Endometrial microvascular endothelial cells (primary cell): Measurements from ENCODE around the gene POLR3K. TPM values are rescaled to one million over a fixed set of nuclear protein-coding genes. Genes with fewer than 3 reads are reported as not detected.

Experiments used
- in situ Hi-C: cut with HindIII; loops from 2 replicates; pipeline ENCODE4 v1.10.0; 2017; ENCODE audit warnings: low sequenced_read_pairs, low pct_unique_long_range_greater_than_20kb; ENCODE audit errors: inconsistent ontology term
- total RNA-seq: library from RNA; depleted of rRNA; stranded (reverse); fragments of >200 nt; gene quantifications from one replicate; pipeline ENCODE4 v1.2.3, GENCODE V29; 2015; ENCODE audit errors: inconsistent ontology term

Gene POLR3K
- total RNA-seq, 1 donor from 2014 or later: 7.0 TPM

DNA sequence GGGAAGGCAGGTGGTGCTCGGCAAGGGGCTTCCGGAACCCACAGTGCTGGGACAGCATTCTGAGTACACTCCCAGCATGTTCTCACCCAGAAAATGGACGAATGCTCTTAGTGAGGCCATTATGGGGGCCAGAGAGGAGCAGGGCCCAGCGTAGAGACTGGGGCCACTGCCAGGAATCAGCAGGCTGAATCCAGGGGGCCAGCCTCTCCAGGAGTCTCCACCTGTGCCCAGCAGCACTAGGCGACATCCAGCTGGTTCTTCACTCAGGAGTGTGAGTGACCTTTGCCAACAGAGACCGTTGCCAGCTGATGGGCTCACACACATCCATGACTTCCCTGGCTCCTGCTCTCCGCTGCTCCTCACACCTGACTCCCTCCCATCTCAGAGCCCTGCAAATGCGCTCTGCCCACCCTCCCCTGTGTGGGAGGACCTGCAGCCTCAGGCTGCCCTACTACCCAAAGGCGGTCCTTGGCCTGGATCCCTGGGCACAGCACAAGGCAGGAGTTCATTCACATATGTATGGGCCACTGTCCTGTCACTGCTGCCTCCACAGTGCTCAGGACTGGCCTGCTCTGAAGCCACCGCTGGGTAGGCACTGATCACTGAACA, 13.9 kb upstream of the POLR3K start:
- in situ Hi-C loops: no loop called here

DNA sequence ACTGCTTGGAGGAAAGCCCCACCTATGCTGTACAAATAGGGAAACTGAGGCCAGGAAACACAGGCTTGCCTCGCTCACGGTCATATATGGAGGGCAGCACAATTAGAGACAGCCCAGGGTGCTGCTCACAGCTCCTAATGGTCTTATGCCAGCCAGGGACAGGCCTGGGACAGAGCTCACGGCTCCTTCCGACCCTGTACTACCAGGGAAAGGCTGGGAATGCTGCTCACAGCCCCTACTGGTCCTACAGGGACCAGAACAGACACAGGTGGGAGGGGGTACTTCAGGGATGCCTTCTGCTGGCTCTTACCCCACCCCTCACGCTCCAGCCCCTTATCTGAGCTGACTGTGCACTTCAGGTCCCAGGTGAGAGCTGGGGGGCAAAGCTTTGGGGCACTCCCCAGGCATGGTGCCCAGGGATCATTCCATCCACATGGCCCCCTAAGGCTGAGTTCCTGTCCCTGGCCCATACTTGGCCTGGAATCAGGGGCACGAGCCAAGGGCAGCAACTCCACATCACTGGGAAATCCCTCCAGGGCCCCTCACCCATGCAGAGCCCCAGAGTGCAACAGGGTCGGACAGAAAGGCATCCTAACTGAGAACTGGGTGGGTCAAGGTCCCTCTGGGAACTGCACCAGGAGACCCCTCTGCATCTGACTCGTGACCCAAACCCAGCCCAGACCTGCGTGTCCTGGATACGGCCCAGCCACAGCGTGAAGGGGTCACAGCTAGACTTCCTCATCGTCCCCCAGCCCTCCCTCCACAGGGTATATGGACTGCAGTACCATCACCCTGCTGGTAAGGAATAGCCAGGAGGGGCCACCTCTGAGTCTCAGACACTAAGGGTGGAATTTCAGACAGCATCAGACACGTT, 13.1 kb upstream of the POLR3K start:
- in situ Hi-C loops: no loop called here

- in situ Hi-C loops: no loop called here
Measured at GRCh38 chr16:65745-66144, 12.3 kb upstream of the POLR3K start.

GRCh38 chr16:64914-65255, 11.5 kb upstream of the POLR3K start:
- in situ Hi-C loops: no loop called here

GRCh38 chr16:63998-64913, 10.8 kb upstream of the POLR3K start:
- in situ Hi-C loops: no loop called here

DNA sequence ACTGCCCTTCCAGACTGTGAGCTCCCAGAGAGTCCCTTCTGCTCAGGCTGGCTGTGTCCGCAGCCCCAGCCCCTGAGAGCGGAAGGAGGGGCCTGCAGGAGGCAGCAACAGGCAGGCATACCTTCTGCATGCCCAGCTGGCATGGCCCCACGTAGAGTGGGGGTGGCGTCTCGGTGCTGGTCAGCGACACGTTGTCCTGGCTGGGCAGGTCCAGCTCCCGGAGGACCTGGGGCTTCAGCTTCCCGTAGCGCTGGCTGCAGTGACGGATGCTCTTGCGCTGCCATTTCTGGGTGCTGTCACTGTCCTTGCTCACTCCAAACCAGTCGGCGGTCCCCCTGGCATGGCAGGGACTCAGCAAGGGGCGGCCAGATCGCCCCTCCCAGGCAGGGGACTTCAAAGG, 10.1 kb upstream of the POLR3K start:
- in situ Hi-C loops: no loop called here

DNA sequence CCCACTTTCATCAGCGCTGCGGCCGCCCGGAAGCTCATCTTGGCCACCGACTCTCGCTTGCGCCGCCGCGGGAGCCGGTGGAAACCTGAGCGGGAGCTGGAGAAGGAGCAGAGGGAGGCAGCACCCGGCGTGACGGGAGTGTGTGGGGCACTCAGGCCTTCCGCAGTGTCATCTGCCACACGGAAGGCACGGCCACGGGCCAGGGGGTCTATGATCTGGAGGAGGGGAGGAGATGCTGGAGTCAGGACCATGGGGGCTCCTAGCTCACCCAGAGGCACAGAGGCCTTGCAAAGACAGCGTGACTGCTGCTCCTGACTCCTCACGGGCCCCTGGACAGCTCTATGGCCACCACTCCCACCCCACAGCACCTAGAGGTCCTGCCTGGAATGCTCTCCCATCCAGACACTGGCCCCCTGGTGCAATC, 9.6 kb upstream of the POLR3K start:
- in situ Hi-C loops: no loop called here

DNA sequence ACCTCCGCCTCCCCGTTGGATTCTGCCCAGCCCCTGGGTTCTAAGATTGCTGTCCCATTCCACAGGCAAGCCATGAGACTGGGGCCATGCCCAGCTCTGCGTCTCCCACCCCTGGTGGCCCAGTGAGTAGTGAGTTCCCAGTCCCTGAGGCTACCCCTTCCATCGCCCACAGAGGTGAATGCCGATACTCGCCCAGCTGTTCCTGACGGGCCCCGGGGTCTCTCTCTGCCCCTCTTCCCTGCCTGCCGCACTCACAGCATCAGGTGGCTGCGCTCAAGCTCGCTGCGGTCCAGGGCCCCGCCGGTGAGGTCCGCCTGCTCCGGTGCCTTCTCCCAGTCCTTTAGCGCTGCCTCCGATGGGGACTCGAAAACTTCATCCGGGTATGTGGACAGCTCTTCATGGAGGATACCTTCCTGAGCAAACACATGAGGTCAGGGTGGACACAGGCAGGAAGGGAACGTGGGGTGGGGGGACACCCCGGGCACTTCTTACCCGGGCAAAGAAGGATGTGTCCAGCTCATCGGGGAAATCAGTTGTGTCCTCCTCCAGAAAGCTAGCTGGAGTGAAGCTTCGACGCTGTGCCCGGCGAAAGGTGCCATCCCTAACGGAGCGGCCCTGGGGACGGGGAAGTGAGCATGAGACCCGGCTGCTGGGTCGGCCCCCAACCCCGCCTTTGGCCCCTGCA, 9.0 kb upstream of the POLR3K start:
- in situ Hi-C loops: no loop called here

- in situ Hi-C loops: no loop called here
Measured at GRCh38 chr16:61879-62281, 8.5 kb upstream of the POLR3K start.

DNA sequence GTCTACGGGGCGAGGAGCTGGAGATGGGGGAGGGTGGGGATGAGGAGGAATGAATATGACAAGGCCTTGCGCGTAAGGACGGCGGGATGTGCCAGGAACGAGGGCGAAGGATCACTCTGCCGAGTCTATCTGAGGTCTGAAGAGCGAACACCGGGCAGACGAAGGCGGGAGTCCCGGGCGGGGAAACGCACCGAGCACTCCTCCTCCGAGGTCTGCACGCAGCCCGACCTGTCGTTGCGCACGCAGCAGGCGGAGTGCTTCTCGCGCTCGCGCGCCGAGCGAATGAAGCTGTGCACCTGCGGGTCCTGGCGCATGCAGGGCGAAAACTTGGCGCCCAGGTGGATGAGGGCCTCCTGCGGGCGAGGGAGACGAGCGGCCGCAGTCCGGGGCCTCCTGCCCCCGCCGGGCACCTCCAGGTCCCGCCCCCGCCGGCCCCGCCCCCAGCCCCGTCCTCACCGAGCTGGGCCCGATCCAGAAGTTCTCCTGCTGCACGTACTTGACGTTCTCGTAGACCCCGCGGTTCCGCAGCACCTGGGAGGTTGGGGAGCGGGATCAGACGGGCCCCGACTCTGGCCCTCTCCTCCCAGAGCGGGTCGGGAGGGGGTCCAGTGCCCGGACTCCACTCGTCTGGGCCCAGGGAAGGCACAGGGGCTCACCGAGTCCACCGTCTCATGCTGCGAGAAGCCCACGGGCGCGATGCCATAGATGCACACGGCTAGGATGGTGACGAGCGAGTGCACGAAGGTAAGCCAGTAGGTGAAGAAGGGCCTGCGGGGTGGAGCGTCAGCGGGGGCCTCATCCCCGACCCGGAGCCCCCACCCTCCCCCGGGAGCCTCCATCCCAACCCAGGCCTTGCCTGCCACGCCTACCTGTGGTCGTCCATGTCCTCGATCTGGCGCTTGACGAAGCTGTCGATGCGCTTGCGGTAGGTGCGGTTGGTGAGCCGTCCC, 7.8 kb upstream of the POLR3K start:
- in situ Hi-C loops: no loop called here

GRCh38 chr16:60166-60565, 6.8 kb upstream of the POLR3K start:
- in situ Hi-C loops: no loop called here

GRCh38 chr16:59440-60059, 6.1 kb upstream of the POLR3K start:
- in situ Hi-C loops: no loop called here

- in situ Hi-C loops: no loop called here
Measured at GRCh38 chr16:58491-59439, 5.4 kb upstream of the POLR3K start.

DNA sequence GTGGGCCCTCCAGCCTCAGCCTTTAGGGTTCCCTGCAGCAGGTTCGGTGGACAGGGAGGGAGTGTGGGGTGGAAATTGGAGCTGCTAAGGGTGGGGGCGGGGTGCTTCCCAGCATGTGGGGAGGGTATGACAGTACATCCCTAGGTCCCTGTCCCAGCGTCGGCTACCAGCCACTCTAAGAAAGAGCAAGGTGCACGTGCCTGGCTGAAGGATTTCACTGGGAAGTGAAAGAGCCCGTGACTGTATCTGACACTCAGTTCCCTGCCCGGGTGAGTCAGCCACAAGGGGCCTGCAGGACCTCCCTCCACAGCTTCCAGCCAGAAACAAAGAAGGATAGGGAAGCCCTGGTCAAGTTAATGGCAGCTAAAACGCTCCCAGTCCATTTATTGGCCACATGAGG, 4.3 kb upstream of the POLR3K start:
- in situ Hi-C loops: no loop called here

DNA sequence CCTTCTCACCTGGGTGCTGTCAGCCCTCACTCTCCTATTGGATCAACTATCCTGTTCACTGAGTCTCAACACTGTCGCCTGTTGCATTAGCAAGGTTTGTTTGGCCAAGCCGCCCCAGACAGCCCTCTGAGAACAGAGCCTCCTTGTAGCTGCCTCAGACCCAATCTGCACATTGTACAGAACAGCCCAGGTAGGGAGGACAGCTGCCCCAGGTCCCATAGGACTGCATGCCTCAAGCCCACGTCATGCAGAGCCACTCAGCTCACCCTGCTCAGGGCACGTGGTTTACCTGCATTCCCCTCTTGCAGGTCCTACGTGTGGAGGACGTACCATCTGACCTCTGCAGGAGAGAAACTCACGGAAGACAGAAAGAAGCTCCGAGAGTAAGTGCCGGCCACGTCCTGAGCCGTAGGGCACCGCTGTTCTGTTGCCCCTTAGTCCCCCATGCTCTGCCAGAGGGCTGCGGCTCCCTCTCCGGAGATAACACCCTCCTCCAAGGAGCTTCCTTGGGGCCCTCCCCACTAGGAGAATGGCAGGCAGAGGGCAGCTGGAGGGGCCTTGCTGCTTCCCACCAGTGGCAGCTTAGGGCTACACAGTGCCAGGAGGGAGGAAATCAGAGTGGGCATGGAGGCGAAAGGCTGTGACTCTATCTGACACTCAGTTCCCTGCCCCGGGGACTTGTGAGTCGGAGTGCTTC, 3.0 kb upstream of the POLR3K start:
- in situ Hi-C loops: no loop called here

- in situ Hi-C loops: no loop called here
Measured at GRCh38 chr16:55571-56136, 2.2 kb upstream of the POLR3K start.
